BJ (cell line): ENCODE results near the gene TMUB1. TPM values are rescaled to one million over a fixed set of nuclear protein-coding genes. Genes with fewer than 3 reads are reported as not detected.
"Not testable (repeated sequence)": the region's sequence is repeated elsewhere in the genome, so short reads cannot be mapped to it uniquely, and the experiment has no call there.

ENCODE experiments used
- CTCF ChIA-PET: fragments of 350-600 bp; formaldehyde crosslinking; extraction: SDS; loops from one replicate; lab custom pipeline; 2021; ENCODE audit warnings: antibody characterized with exemption, inconsistent platforms; lab: Yijun Ruan, JAX
- POLR2A ChIA-PET: fragments of 300-600 bp; sonication (Branson Sonifier 250); formaldehyde crosslinking; extraction: SDS; loops from one replicate; lab custom pipeline; 2021; ENCODE audit warnings: antibody characterized with exemption; lab: Charles Lee
- DNase-seq: peaks from one replicate; pipeline ENCODE4 v3.0.0-alpha.2; 2011; ENCODE audit warnings: low read depth
- H3K27me3 ChIP-seq: 2 replicates; pipeline ENCODE4 v1.6.0; 2011; ENCODE audit warnings: low read length; ENCODE audit not compliant: control insufficient read depth, insufficient read depth
- H3K36me3 ChIP-seq: 2 replicates; pipeline ENCODE4 v1.5.1; 2011; ENCODE audit warnings: low read length; ENCODE audit not compliant: control insufficient read depth, insufficient read depth
- H3K4me3 ChIP-seq: 2 replicates; pipeline ENCODE4 v1.5.1; 2011; ENCODE audit warnings: low read depth, mild to moderate bottlenecking, control low read depth, low read length
- CTCF ChIP-seq: IDR thresholded peaks from 2 replicates; pipeline ENCODE4 v1.5.1; 2011; ENCODE audit warnings: low read depth, mild to moderate bottlenecking, control low read depth, inconsistent platforms, low read length, moderate library complexity; ENCODE audit not compliant: insufficient read depth
- polyA plus RNA-seq: library from polyadenylated mRNA; depleted of rRNA; stranded (reverse); fragments of >200 nt; gene quantifications from 2 replicates; pipeline ENCODE4 v1.2.3, GENCODE V29; 2011

The TMUB1 gene
- polyA plus RNA-seq, 1 experiment: 27.8 TPM

DNA sequence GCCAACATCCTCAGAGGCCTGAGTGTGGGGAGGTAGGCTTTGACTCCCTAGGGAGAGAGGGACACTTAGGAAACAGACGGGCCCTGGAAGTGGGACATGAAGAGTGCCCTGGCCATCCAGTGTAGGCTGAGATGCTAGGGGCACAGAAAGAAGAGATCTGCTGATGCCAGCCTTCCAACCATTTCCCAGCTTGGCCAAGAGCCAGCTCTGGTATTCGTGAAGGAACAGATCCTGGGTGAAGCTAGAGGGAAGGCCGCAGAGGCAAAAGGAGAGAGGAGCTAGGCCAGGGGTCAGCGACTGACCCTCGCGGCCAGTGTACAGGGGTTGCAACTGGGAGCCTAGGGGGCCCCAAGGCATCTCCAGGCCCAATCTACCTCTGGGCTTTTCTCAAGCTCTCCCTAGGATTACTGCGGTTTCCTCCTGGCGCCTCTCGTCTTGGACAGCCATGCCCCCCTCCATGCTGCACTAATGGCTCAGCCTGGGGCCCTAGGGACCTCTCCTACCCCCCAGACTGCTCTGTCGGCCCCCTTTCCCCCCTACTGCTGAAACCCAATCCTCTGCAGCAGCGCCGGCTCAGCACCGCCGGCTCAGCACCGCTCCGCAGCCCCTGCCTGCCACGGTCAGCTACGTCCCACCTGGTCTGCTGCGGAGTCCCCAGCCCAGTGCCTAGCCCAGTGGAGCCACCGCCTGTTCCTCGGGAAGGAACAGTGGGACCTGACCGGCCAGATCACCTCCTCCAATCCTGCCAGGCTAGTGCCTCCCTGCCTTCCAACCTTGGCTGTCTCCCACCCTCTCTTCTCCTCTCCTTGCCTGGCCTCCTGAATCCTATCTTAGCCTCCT is 35.1 kb downstream of the TMUB1 start, which contains the start of gene ASIC3:
ASIC3 (plus strand) TSS at position 556 of the 840 bp plus-strand sequence. CDS start 355 bp downstream, outside the sequence.
- POLR2A ChIA-PET: no interaction called here

GRCh38 chr7:151046603-151047573 is 36.4 kb downstream of the TMUB1 start:
- POLR2A ChIA-PET: no interaction called here
- H3K36me3 ChIP-seq: peaks cover 4% of the 10 kb centered on the region
- H3K27me3 ChIP-seq: peaks cover 3% of the 10 kb centered on the region
- no peak for DNase-seq
- TF ChIP-seq CTCF: no peak
- H3K4me3 ChIP-seq: no peak overlapping the region
- CTCF ChIA-PET: interaction anchor here (0.9 to 1.3 kb wide), 2 partner anchors 10 to 29 kb away, joined by 3 to 6 read pairs; no protein-coding TSS in a partner anchor

More for the DNA sequence above, 35.1 kb downstream of the TMUB1 start, which contains the start of gene ASIC3:
- CTCF ChIA-PET: no interaction called here
- Histone ChIP-seq H3K4me3 (no peak within 1 kb of the TSS), H3K27me3 (peaks cover 3% of the 10 kb centered on the region), H3K36me3 (peaks cover 4% of the 10 kb centered on the region)
- TF ChIP-seq CTCF: no peak
- DNase-seq: no peak

GRCh38 chr7:151045967-151046366 is 37.3 kb downstream of the TMUB1 start:
- H3K36me3 ChIP-seq: peaks cover 4% of the 10 kb centered on the region
- POLR2A ChIA-PET: no interaction called here
- TF ChIP-seq CTCF: no peak
- no peak overlapping the region for H3K4me3 ChIP-seq
- H3K27me3 ChIP-seq: peaks cover 3% of the 10 kb centered on the region
- CTCF ChIA-PET: interaction anchor here (1.3 kb wide), 1 partner anchor 27 kb away, joined by 3 read pairs; no protein-coding TSS in a partner anchor
- DNase-seq: no peak

DNA sequence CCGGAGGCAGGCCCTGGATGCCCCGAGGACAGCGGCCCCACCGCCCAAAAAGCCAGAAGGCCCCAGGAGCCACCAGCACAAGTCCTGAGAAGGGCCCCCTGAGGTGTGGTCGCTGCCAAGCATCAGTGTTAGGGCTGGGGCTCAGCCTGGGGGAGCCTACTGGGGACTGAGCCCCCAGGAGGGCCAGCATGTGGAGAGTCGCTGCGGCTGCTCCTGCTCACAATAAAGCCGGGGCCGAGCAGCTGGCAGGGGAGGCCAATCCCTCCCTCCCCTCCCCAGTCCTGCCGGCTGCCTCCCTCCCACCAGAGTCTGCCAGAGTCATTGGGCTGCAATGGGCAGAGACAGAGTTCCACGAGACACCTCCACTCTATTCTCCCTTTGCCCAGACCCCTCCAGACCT is 38.0 kb downstream of the TMUB1 start:
- CTCF ChIA-PET: interaction anchor here (1.3 kb wide), 1 partner anchor 26 kb away, joined by 3 read pairs; no protein-coding TSS in a partner anchor
- TF ChIP-seq CTCF: no peak
- POLR2A ChIA-PET: no interaction called here
- H3K36me3 ChIP-seq: peaks cover 5% of the 10 kb centered on the region
- no peak for DNase-seq
- no peaks in the 10 kb centered on the region for H3K27me3 ChIP-seq
- H3K4me3 ChIP-seq: no peak overlapping the region

GRCh38 chr7:151043959-151044358 is 39.3 kb downstream of the TMUB1 start:
- Histone ChIP-seq H3K27me3 (no peaks in the 10 kb centered on the region), H3K36me3 (peaks cover 5% of the 10 kb centered on the region), H3K4me3 (no peak overlapping the region)
- ChIA-PET CTCF (no interaction called here), POLR2A (no interaction called here)
- DNase-seq: no peak
- no peak for TF ChIP-seq CTCF

DNA sequence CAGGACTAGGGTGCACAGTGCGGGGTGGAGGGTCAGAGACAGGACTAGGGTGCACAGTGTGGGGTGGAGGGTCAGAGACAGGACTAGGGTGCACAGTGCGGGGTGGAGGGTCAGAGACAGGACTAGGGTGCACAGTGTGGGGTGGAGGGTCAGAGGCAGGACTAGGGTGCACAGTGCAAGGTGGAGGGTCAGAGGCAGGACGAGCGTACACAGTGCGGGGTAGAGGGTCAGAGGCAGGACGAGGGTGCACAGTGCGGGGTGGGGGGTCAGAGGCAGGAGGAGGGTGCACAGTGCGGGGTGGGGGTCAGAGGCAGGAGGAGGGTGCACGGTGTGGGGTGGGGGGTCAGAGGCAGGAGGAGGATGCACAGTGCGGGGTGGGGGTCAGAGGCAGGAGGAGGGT is 39.8 kb downstream of the TMUB1 start:
- DNase-seq, H3K4me3 ChIP-seq, CTCF ChIA-PET, H3K27me3 ChIP-seq, POLR2A ChIA-PET, H3K36me3 ChIP-seq: not testable (repeated sequence)
